Ishikawa (cell line): ENCODE results near the gene VSIG8.

Experiments used
- CEBPB ChIP-seq: IDR thresholded peaks from 2 replicates; pipeline ENCODE4 v1.6.1; 2012
- EP300 ChIP-seq: IDR thresholded peaks from 2 replicates; pipeline ENCODE4 v1.6.1; 2012; ENCODE audit warnings: borderline replicate concordance
- TF ChIP-seq, protein P1 (sequence below): IDR thresholded peaks from 2 replicates; pipeline ENCODE4 v1.6.1; 2012; ENCODE audit warnings: low read depth, mild to moderate bottlenecking

- TF ChIP-seq EP300 (no peak), CEBPB (no peak)
- TF ChIP-seq, protein P1, sequence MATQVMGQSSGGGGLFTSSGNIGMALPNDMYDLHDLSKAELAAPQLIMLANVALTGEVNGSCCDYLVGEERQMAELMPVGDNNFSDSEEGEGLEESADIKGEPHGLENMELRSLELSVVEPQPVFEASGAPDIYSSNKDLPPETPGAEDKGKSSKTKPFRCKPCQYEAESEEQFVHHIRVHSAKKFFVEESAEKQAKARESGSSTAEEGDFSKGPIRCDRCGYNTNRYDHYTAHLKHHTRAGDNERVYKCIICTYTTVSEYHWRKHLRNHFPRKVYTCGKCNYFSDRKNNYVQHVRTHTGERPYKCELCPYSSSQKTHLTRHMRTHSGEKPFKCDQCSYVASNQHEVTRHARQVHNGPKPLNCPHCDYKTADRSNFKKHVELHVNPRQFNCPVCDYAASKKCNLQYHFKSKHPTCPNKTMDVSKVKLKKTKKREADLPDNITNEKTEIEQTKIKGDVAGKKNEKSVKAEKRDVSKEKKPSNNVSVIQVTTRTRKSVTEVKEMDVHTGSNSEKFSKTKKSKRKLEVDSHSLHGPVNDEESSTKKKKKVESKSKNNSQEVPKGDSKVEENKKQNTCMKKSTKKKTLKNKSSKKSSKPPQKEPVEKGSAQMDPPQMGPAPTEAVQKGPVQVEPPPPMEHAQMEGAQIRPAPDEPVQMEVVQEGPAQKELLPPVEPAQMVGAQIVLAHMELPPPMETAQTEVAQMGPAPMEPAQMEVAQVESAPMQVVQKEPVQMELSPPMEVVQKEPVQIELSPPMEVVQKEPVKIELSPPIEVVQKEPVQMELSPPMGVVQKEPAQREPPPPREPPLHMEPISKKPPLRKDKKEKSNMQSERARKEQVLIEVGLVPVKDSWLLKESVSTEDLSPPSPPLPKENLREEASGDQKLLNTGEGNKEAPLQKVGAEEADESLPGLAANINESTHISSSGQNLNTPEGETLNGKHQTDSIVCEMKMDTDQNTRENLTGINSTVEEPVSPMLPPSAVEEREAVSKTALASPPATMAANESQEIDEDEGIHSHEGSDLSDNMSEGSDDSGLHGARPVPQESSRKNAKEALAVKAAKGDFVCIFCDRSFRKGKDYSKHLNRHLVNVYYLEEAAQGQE = no peak
Observed at GRCh38 chr1:159884296-159884695, 21.8 kb upstream of the VSIG8 start.
